Measurements from ENCODE around the gene EZR.

Gene EZR

DNA sequence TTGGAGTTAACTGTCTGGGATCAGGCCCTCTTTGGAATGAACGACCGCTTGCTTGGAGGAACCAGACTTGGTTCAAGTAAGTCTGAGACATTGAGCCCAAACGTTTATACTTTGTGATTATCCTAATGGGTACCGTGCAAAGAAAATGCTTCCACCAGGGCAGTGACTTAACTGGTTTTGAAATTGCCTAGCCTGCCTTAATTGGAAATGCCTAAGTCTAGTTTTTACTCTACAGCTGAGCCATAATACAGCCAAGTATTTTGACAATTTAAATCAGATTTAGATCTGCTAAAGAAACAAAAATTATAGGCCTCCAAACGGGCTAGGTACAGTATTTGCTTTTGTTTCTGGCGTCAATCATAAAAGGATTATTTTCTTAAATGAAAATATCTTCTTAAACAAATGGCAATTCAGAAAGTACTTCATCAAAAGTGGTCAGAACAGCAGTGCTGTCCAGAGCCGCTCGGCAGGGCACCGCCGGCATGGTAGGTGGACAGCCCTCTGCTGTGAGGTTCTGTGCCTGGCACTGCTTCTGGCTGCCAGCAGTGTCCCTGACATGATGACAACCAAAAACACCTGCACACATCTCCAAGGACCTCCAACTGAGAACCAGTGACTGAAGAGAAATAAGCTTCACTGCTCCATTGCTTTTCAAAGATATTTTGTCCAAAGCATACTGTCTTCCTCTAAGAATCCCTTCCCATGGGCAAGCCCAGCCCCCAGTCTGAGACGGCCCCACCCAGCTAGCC is 55.6 kb downstream of the EZR start:
- Histone ChIP-seq H3K27me3 (ENCODE audit: insufficient read depth, poor library complexity, severe bottlenecking) (no peaks in the 10 kb centered on the region), H3K27ac (replicated peaks) (no peak overlapping the region), H3K4me3 (replicated peaks; ENCODE audit: insufficient read depth, low read length) (no peak overlapping the region)
- no peak for DNase-seq (ENCODE audit: low read depth in 1 of 2, low spot score in 1 of 2)
- TF ChIP-seq GABPA (IDR thresholded peaks at IDR 0.05; ENCODE audit: low read depth) (no peak), POLR2AphosphoS5 (IDR thresholded peaks at IDR 0.05; ENCODE audit: low read depth) (no peak)

DNA sequence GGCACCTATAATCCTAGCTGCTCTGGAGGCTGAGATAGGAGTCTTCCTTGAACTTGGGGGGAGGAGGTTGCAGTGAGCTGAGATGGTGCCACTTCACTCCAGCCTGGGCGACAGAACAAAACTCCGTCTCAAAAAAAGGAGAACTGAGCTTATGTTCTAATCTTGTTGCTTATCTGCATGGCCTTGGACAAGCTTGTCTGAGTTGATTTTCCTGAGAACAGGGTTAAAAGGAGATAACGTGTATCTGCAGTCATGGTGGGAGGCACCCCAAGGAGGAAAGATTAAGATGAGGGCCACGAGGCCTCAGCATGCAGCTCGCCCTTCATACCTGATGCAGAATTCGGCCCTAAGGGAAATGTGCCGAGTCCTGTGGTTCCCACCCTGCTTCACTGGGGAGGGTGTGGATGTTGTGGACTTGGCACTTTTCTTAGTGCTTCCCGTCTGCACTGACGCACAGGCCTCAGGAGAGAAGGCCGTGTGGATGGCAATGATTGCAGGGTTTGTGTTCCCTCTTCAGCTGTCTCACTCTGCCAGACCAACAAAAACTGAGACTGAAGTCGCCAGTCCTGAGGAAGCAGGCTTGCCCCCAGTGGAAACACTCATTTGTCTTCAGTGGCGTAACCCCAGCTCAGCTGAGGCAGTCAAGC is 56.3 kb downstream of the EZR start:
- Histone ChIP-seq H3K27ac (replicated peaks) (no peak overlapping the region), H3K4me3 (replicated peaks; ENCODE audit: insufficient read depth, low read length) (no peak overlapping the region), H3K27me3 (ENCODE audit: insufficient read depth, poor library complexity, severe bottlenecking) (no peaks in the 10 kb centered on the region)
- TF ChIP-seq SPI1 (IDR thresholded peaks at IDR 0.05; ENCODE audit: borderline replicate concordance, low read depth) = no peak
- DNase-seq (ENCODE audit: low read depth in 1 of 2, low spot score in 1 of 2) = no peak

DNA sequence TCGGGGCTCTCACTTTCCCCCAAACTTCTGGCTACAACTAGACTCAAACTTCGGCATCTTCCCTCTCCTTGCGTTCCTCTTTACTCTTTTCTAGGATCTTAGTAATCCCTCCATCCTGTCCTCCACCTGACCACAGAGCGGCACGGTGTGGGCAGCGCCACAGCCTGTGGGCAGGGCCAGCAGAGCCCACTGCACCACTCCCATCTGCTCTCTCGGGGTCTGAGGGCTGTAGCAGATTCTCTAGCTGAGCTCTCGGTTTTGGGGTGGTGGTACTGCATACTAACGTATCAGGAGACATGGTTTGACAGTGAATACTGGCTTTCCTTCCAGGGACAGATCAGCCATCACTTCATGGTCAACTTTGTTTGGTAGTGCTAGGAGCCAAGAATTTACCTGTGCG is 57.4 kb downstream of the EZR start:
- H3K4me3 ChIP-seq (replicated peaks; ENCODE audit: insufficient read depth, low read length) = no peak overlapping the region
- no peak overlapping the region for H3K27ac ChIP-seq (replicated peaks)
- DNase-seq (ENCODE audit: low read depth in 1 of 2, low spot score in 1 of 2) = no peak
- no peaks in the 10 kb centered on the region for H3K27me3 ChIP-seq (ENCODE audit: insufficient read depth, poor library complexity, severe bottlenecking)
- TF ChIP-seq POLR2AphosphoS5 (IDR thresholded peaks at IDR 0.05; ENCODE audit: low read depth) = no peak
- no peak for TF ChIP-seq SPI1 (IDR thresholded peaks at IDR 0.05; ENCODE audit: borderline replicate concordance, low read depth)
- no peak for TF ChIP-seq GABPA (IDR thresholded peaks at IDR 0.05; ENCODE audit: low read depth)
- TF ChIP-seq, protein P1, sequence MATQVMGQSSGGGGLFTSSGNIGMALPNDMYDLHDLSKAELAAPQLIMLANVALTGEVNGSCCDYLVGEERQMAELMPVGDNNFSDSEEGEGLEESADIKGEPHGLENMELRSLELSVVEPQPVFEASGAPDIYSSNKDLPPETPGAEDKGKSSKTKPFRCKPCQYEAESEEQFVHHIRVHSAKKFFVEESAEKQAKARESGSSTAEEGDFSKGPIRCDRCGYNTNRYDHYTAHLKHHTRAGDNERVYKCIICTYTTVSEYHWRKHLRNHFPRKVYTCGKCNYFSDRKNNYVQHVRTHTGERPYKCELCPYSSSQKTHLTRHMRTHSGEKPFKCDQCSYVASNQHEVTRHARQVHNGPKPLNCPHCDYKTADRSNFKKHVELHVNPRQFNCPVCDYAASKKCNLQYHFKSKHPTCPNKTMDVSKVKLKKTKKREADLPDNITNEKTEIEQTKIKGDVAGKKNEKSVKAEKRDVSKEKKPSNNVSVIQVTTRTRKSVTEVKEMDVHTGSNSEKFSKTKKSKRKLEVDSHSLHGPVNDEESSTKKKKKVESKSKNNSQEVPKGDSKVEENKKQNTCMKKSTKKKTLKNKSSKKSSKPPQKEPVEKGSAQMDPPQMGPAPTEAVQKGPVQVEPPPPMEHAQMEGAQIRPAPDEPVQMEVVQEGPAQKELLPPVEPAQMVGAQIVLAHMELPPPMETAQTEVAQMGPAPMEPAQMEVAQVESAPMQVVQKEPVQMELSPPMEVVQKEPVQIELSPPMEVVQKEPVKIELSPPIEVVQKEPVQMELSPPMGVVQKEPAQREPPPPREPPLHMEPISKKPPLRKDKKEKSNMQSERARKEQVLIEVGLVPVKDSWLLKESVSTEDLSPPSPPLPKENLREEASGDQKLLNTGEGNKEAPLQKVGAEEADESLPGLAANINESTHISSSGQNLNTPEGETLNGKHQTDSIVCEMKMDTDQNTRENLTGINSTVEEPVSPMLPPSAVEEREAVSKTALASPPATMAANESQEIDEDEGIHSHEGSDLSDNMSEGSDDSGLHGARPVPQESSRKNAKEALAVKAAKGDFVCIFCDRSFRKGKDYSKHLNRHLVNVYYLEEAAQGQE (IDR thresholded peaks at IDR 0.05; ENCODE audit: insufficient replicate concordance, low read depth) = no peak

DNA sequence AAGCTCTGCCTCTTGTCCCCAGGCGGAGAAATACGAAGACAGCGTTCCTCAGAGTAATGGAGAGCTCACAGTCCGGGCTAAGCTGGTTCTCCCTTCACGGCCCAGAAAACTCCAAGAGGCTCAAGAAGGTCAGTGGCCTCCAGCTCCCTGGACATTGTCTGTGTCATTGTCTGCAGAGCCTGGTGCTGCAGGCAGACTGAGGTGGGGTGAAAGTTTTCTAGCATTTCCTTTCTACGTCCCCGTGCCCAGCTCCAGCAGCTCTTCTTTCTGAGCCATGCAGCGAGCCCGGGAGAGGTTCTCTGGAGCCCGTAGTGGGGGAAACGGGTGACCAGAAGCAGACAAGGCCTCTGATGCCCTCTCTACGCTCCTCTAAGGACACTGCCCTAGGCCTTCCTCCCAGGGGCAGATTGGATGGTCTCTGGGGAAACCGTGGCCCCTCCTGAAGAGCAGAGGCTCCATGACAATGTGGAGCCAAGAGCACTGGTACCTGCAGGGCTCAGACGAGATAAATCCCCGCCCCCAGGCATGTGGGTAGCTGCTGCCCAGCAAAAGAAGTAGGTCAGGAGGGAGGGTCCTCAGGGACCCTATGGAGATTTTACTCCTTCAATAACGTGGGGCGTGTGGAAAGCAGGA is 58.4 kb downstream of the EZR start:
- Histone ChIP-seq H3K4me3 (replicated peaks; ENCODE audit: insufficient read depth, low read length) (no peak overlapping the region), H3K27me3 (ENCODE audit: insufficient read depth, poor library complexity, severe bottlenecking) (no peaks in the 10 kb centered on the region), H3K27ac (replicated peaks) (no peak overlapping the region)
- no peak for DNase-seq (ENCODE audit: low read depth in 1 of 2, low spot score in 1 of 2)
- TF ChIP-seq, protein P1 (IDR thresholded peaks at IDR 0.05; ENCODE audit: insufficient replicate concordance, low read depth) = no peak
- TF ChIP-seq POLR2AphosphoS5 (IDR thresholded peaks at IDR 0.05; ENCODE audit: low read depth) = no peak
- TF ChIP-seq, protein P2, sequence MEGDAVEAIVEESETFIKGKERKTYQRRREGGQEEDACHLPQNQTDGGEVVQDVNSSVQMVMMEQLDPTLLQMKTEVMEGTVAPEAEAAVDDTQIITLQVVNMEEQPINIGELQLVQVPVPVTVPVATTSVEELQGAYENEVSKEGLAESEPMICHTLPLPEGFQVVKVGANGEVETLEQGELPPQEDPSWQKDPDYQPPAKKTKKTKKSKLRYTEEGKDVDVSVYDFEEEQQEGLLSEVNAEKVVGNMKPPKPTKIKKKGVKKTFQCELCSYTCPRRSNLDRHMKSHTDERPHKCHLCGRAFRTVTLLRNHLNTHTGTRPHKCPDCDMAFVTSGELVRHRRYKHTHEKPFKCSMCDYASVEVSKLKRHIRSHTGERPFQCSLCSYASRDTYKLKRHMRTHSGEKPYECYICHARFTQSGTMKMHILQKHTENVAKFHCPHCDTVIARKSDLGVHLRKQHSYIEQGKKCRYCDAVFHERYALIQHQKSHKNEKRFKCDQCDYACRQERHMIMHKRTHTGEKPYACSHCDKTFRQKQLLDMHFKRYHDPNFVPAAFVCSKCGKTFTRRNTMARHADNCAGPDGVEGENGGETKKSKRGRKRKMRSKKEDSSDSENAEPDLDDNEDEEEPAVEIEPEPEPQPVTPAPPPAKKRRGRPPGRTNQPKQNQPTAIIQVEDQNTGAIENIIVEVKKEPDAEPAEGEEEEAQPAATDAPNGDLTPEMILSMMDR (IDR thresholded peaks at IDR 0.05; ENCODE audit: insufficient read depth, low read length) = no peak

DNA sequence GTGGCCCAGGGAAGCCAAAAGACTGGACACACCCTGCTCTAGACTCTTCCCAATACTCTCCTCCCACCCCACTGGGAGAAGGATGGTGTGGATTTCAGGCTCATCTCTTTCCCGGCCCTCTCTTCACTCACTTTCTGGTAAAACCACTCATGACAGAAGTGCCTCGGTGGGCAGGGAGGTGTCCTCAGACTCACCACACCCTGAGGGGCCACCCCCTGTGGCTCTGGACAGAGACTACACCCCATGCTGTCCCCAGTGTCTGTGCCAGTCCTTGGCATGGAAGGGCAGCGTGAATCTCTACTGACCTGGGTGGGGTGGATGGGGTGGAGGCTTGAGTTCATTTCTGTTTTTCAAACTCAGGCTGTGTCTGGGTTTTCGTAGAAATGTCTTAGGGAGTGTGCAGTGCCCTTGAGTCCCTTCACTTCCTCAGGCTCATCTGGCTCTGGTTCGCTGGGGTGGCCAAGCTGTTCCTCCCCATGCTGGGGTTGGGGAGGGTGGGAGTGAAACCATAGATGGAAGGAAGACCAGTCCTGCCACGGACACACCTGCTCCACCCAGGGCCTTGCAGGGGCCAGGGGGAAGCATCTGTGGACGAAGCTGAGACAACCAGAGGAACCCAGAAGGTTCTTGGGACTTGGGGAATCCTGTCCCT is 59.1 kb downstream of the EZR start:
- H3K27me3 ChIP-seq (ENCODE audit: insufficient read depth, poor library complexity, severe bottlenecking) = no peaks in the 10 kb centered on the region
- TF ChIP-seq, protein P2 (IDR thresholded peaks at IDR 0.05; ENCODE audit: insufficient read depth, low read length) = no peak
- TF ChIP-seq POLR2AphosphoS5 (IDR thresholded peaks at IDR 0.05; ENCODE audit: low read depth) = no peak
- DNase-seq (ENCODE audit: low read depth in 1 of 2, low spot score in 1 of 2) = no peak
- H3K27ac ChIP-seq (replicated peaks) = no peak overlapping the region
- H3K4me3 ChIP-seq (replicated peaks; ENCODE audit: insufficient read depth, low read length) = no peak overlapping the region

Data from HL-60 (cell line).